Vagina (tissue), 2 donors: ENCODE data around the gene NUDT2. TPM values are rescaled to one million over a fixed set of nuclear protein-coding genes. Genes with fewer than 3 reads are reported as not detected.
A peak's percentile ranks its signal among the peaks of the same experiment; 100 is the strongest.

ENCODE experiments used
- DNase-seq, 2 donors: peaks; one replicate each; pipeline ENCODE4 v3.0.0-alpha.2; 2017; ENCODE audit errors: extremely low spot score in 2 of 2
- H3K27ac ChIP-seq: fragments of 200-600 bp; sonication (generic); one replicate; pipeline ENCODE4 v1.5.1; 2019
- H3K27me3 ChIP-seq: fragments of 200-600 bp; sonication (generic); one replicate; pipeline ENCODE4 v1.5.1; 2019
- H3K36me3 ChIP-seq, 2 donors: fragments of 200-600 bp; sonication (generic); one replicate each; pipeline ENCODE4 v1.5.1; 2017 to 2019
- H3K4me1 ChIP-seq: fragments of 200-600 bp; sonication (generic); one replicate; pipeline ENCODE4 v1.5.1; 2019
- H3K4me3 ChIP-seq, 2 donors: fragments of 200-600 bp; sonication (generic); 1 replicate in 1 of 2; 2 replicates in 1 of 2; pipeline ENCODE4 v1.5.1; 2016 to 2019
- H3K9me3 ChIP-seq: fragments of 200-600 bp; sonication (generic); one replicate; pipeline ENCODE4 v1.5.1; 2019
- POLR2A ChIP-seq, 2 donors: fragments of 450-650 bp; IDR thresholded peaks; one replicate each; pipeline ENCODE4 v1.6.1; 2017; ENCODE audit warnings: antibody characterized with exemption in 2 of 2, mild to moderate bottlenecking in 2 of 2, moderate library complexity in 2 of 2
- POLR2AphosphoS5 ChIP-seq, 2 donors: sonication (generic); formaldehyde crosslinking; IDR thresholded peaks; one replicate each; pipeline ENCODE4 v1.9.0; 2017; ENCODE audit warnings: antibody characterized with exemption in 2 of 2, mild to moderate bottlenecking in 2 of 2, low read depth in 1 of 2; ENCODE audit not compliant: insufficient read depth in 1 of 2
- intact Hi-C: fragments of 100-400 bp; cut with DNase I; formaldehyde crosslinking; loops from one replicate; pipeline ENCODE4 v1.15.1; 2023
- total RNA-seq: library from RNA; depleted of rRNA; stranded (reverse); fragments of >200 nt; gene quantifications from one replicate; pipeline ENCODE4 v1.2.3, GENCODE V29; 2016
- TF ChIP-seq, protein P1 (sequence below), 3 experiments: fragments of 450-650 bp in 2 of 3; fragments of 200-600 bp in 1 of 3; sonication (generic) in 1 of 3; IDR thresholded peaks; one replicate each; pipeline ENCODE4 v1.5.1; 2017 to 2019; ENCODE audit warnings: antibody characterized with exemption in 3 of 3, mild to moderate bottlenecking in 2 of 3, moderate library complexity in 2 of 3

Gene NUDT2
- total RNA-seq, 1 donor from 2014 or later, result 18.4 TPM

DNA sequence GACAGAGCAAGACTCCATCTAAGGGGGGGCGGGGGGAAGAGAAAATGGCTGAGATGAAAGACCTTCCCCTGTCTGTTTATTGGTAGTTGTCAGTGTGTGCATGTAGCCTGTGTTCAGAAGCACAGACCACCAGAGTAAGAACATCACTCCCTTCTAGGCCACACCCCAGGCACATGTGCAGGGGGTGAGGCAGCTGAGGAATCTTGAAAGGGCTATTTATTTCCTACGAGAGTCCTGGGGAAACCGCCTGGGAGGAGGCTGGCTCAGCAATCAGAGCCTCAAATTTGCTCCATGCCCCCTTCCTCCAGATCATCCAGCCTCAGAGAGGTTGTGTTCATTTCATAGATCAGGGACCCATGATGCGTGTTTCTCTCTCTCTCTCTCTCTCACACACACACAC, 40.3 kb downstream of the NUDT2 start:
- H3K36me3 ChIP-seq, result no peaks in the 10 kb centered on the region
- no peak overlapping the region for H3K27ac ChIP-seq
- H3K27me3 ChIP-seq, result no peaks in the 10 kb centered on the region
- DNase-seq, result no peak
- intact Hi-C loops, result no loop called here
- H3K4me3 ChIP-seq, result no peak overlapping the region
- H3K4me1 ChIP-seq, result no peaks in the 10 kb centered on the region
- TF ChIP-seq, protein P1, sequence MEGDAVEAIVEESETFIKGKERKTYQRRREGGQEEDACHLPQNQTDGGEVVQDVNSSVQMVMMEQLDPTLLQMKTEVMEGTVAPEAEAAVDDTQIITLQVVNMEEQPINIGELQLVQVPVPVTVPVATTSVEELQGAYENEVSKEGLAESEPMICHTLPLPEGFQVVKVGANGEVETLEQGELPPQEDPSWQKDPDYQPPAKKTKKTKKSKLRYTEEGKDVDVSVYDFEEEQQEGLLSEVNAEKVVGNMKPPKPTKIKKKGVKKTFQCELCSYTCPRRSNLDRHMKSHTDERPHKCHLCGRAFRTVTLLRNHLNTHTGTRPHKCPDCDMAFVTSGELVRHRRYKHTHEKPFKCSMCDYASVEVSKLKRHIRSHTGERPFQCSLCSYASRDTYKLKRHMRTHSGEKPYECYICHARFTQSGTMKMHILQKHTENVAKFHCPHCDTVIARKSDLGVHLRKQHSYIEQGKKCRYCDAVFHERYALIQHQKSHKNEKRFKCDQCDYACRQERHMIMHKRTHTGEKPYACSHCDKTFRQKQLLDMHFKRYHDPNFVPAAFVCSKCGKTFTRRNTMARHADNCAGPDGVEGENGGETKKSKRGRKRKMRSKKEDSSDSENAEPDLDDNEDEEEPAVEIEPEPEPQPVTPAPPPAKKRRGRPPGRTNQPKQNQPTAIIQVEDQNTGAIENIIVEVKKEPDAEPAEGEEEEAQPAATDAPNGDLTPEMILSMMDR (IDR thresholded peaks at IDR 0.05), result no peak
- no peaks in the 10 kb centered on the region for H3K9me3 ChIP-seq

DNA sequence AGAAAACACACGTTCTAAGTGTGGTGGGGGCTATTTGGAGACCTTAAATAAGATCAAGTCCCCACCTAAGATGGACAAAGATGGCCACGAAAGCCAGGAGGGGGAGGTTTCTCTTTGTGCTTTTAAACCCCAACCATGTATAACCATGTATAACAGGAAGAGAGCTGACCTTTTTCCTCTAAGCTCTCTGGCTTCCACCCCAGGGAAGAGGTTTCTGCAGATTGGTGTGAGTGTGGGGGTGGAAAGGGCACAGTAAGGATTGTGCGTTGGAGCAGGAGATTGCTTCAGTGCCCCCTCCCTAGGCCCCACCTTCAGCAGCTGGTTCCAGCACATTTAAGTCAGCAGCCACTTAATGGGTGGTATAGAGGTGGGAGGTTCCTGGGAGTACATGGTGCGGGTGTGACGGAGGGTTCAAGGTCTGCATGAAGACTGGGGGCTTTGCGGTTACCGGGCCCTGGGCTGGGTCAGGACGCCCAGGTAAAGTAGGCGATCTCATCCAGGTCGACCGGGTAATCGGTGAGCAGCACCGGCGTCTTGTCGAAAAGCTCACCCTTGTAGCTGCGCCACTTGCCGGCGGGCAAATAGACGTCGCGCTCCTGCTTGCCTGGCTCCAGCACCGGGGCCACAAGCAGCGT, 41.1 kb downstream of the NUDT2 start:
- Histone ChIP-seq H3K27me3 (no peaks in the 10 kb centered on the region), H3K9me3 (no peaks in the 10 kb centered on the region), H3K4me1 (peaks cover 3% of the 10 kb centered on the region), H3K4me3 (no peak overlapping the region), H3K27ac (no peak overlapping the region), H3K36me3 (no peaks in the 10 kb centered on the region)
- intact Hi-C loops, result no loop called here
- TF ChIP-seq POLR2A (IDR thresholded peaks at IDR 0.05) (no peak), POLR2AphosphoS5 (IDR thresholded peaks at IDR 0.05; ENCODE audit: insufficient read depth in 1 of 2, low read depth in 1 of 2) (no peak)
- TF ChIP-seq, protein P1 (IDR thresholded peaks at IDR 0.05), result no peak
- DNase-seq, result no peak

DNA sequence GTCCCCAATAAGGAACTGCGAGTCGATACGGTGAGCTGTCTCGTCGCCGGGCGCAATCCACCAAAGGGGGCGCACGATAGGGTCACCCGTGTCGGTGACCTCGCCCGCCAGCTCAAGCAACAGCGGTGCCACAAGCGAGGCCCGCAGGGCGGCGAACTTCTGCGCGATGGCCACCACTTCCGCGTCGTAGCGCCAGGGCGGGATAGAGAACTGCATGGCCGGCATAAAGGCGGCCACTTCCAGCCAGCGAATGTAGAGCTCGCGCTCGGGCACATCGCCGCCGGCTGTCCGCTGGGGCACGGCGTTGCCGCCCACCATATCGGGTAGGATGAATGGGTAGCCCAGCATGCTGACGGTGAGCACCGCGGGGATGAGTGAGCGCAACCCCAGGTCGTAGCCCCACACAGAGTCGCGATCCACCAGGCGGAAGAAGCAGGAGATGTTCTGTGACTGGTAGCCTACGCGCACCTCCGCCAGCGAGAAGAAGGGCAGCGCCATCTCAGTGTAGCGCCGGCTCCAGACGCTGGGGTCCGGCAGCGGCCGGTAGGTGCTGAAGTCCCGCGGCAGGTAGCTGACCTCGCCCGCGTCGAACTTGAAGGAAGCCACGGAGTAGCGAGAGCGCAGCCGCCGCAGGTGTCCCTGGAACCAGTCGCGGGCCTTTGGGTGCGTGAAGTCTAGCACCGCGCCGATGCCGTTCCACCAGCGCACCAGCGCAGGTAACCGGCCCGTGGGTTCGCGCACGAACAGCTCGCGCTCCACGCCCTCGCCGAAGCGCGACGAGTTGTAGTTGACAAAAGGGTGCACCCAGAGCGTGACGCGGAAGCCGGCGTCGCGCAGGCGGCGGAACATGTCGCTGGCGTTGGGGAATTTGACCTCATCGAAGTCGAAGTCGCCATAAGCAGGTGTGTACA, 41.9 kb downstream of the NUDT2 start:
- H3K4me3 ChIP-seq, result peak overlapping the region in 1 of 2 donors; percentile 18
- no peak overlapping the region for H3K27ac ChIP-seq
- H3K27me3 ChIP-seq, result no peaks in the 10 kb centered on the region
- no peak for TF ChIP-seq POLR2AphosphoS5 (IDR thresholded peaks at IDR 0.05; ENCODE audit: insufficient read depth in 1 of 2, low read depth in 1 of 2)
- TF ChIP-seq, protein P1 (IDR thresholded peaks at IDR 0.05), result no peak
- TF ChIP-seq POLR2A (IDR thresholded peaks at IDR 0.05), result no peak
- H3K9me3 ChIP-seq, result no peaks in the 10 kb centered on the region
- peaks cover 10% of the 10 kb centered on the region for H3K4me1 ChIP-seq
- no peaks in the 10 kb centered on the region for H3K36me3 ChIP-seq
- no peak for DNase-seq
- intact Hi-C loops, result no loop called here

DNA sequence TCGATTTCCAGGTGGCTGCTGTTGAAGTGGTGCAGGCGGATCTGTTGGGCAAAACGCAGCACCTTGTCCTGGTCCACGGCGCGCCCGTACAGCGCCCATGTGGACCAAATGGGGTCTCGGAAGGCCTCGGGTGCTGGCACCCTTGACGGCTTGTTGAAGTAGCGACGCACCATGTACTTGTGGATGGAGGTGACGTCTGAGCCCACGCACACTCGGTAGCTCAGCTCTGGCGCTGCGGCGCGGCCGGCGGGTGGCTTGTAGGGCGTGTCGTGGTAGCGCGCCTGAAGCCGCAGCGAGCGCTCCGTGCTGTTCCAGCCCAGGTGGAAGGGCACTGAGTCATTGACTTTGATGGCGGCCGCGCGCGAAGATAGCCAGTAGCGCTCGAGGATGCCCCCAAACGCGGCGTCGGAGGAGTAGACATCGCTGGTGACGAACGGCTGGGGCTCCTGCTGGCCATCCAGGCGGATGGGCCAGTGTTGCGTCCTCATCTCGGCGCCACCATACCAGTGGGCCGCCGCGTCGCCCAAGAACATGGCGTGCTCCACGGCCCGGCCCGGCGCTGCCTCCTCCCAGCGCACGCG, 42.6 kb downstream of the NUDT2 start:
- TF ChIP-seq, protein P1 (IDR thresholded peaks at IDR 0.05), result no peak
- TF ChIP-seq POLR2A (IDR thresholded peaks at IDR 0.05) (no peak), POLR2AphosphoS5 (IDR thresholded peaks at IDR 0.05; ENCODE audit: insufficient read depth in 1 of 2, low read depth in 1 of 2) (no peak)
- Histone ChIP-seq H3K27me3 (no peaks in the 10 kb centered on the region), H3K4me1 (peaks cover 14% of the 10 kb centered on the region), H3K27ac (no peak overlapping the region), H3K9me3 (no peaks in the 10 kb centered on the region), H3K36me3 (no peaks in the 10 kb centered on the region), H3K4me3 (no peak overlapping the region)
- intact Hi-C loops, result no loop called here
- DNase-seq, result no peak
